Esophagus (tissue), 2 donors: ENCODE results near the gene SYCP3. TPM values are rescaled to one million over a fixed set of nuclear protein-coding genes. Genes with fewer than 3 reads are reported as not detected.
A peak's percentile ranks its signal among the peaks of the same experiment; 100 is the strongest.

Experiments used
- H3K27ac ChIP-seq, 2 donors: one replicate each; pipeline ENCODE4 v1.5.1; 2013; ENCODE audit warnings: low read depth in 2 of 2, mild to moderate bottlenecking in 2 of 2, inconsistent platforms in 1 of 2, low read length in 1 of 2, moderate library complexity in 1 of 2
- H3K27me3 ChIP-seq, 2 donors: one replicate each; pipeline ENCODE4 v1.6.1; 2013; ENCODE audit warnings: low read length in 2 of 2, control low read depth in 1 of 2, mild to moderate bottlenecking in 1 of 2; ENCODE audit not compliant: insufficient read depth in 2 of 2, control insufficient read depth in 1 of 2
- H3K36me3 ChIP-seq, 2 donors: one replicate each; pipeline ENCODE4 v1.6.1; 2013; ENCODE audit warnings: low read length in 1 of 2; ENCODE audit not compliant: control insufficient read depth in 2 of 2, insufficient read depth in 2 of 2
- H3K4me1 ChIP-seq, 2 donors: one replicate each; pipeline ENCODE4 v1.6.1; 2013; ENCODE audit warnings: low read length in 1 of 2; ENCODE audit not compliant: control insufficient read depth in 2 of 2, insufficient read depth in 2 of 2
- H3K4me3 ChIP-seq, 2 donors: one replicate each; pipeline ENCODE4 v1.5.1; 2013; ENCODE audit warnings: low read length in 2 of 2, mild to moderate bottlenecking in 2 of 2, low read depth in 1 of 2, moderate library complexity in 1 of 2
- H3K9me3 ChIP-seq, 2 donors: one replicate each; pipeline ENCODE4 v1.6.1; 2013; ENCODE audit warnings: mild to moderate bottlenecking in 2 of 2, low read depth in 1 of 2, low read length in 1 of 2, moderate library complexity in 1 of 2; ENCODE audit not compliant: control insufficient read depth in 2 of 2, insufficient read depth in 1 of 2
- WGBS, 2 donors: extraction: QIAGEN DNeasy Blood & Tissue Kit; methylation state at CpG; one replicate each; pipeline ENCODE4 v1.1.7; 2013; 5-methylcytosine and 5-hydroxymethylcytosine counted together
- polyA plus RNA-seq, 2 donors: library from polyadenylated mRNA; stranded (reverse); fragments of 200-250 nt; gene quantifications; one replicate each; pipeline ENCODE4 v1.2.3, GENCODE V29; 2013
- donor health status: healthy with polysubstance abuse.
- donor health status: Bipolar disorder and iron deficiency.

Gene SYCP3
- polyA plus RNA-seq, 2 donors: 0.07 to 0.33 TPM

GRCh38 chr12:101763246-101763931, 24.1 kb upstream of the SYCP3 start:
- no peaks in the 10 kb centered on the region for H3K27me3 ChIP-seq
- peaks cover 2% of the 10 kb centered on the region in 2 donors for H3K36me3 ChIP-seq
- WGBS, 2 donors: 72 to 77% methylated on average over 6 of the region's 6 CpGs
- H3K4me1 ChIP-seq: peaks cover 0 to 7% of the 10 kb centered on the region in 2 donors
- H3K4me3 ChIP-seq: no peak overlapping the region
- H3K27ac ChIP-seq: peak overlapping the region; percentile 60 to 78
- no peaks in the 10 kb centered on the region for H3K9me3 ChIP-seq

- WGBS, 2 donors: 92 to 94% methylated on average over 4 of the region's 4 CpGs
- H3K4me1 ChIP-seq: peaks cover 0 to 7% of the 10 kb centered on the region in 2 donors
- H3K27ac ChIP-seq: no peak overlapping the region
- H3K9me3 ChIP-seq: no peaks in the 10 kb centered on the region
- H3K36me3 ChIP-seq: peaks cover 0 to 2% of the 10 kb centered on the region in 2 donors
- H3K27me3 ChIP-seq: no peaks in the 10 kb centered on the region
- H3K4me3 ChIP-seq: no peak overlapping the region
These were observed 22.5 kb upstream of the SYCP3 start for GRCh38 chr12:101761781-101762180.

GRCh38 chr12:101761350-101761749, 22.1 kb upstream of the SYCP3 start:
- Histone ChIP-seq H3K4me1 (peaks cover 0 to 7% of the 10 kb centered on the region in 2 donors), H3K4me3 (no peak overlapping the region), H3K27ac (no peak overlapping the region), H3K27me3 (no peaks in the 10 kb centered on the region), H3K9me3 (no peaks in the 10 kb centered on the region), H3K36me3 (peaks cover 0 to 2% of the 10 kb centered on the region in 2 donors)
- 56 to 60% methylated on average over 5 of the region's 5 CpGs for WGBS, 2 donors

DNA sequence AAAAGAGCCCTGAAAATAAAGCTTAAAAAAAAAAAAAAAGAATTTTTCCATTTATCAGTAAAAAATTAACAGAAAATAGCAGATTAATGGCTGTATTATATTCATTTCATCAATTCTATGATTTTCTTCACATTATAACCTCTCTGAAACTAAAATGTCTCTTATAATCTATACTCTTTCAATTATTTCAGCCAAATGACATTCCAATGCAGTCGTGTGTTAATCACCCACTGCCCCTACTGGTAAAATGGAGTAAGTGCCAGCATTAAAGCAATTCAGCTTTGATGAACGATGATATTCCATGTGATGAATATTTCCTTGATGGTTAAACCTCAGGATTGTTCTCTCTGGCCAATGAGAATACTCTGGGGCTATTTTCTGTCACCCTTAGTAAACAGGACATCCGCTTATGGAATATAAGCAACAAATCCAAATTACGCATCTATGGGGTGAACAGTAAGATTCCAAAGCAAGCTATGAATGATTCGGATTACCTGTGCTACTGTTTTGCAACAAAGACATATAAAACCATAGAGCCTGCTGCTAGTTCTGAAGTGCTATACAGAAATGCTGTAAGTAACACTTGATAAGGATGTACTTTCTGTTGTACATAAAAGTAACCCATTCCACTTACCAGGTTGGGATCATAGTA, 20.3 kb upstream of the SYCP3 start:
- peaks cover 0 to 2% of the 10 kb centered on the region in 2 donors for H3K36me3 ChIP-seq

GRCh38 chr12:101750152-101750551, 10.9 kb upstream of the SYCP3 start:
- peaks cover 0 to 9% of the 10 kb centered on the region in 2 donors for H3K36me3 ChIP-seq
- H3K27me3 ChIP-seq: no peaks in the 10 kb centered on the region
- 93% methylated on average over 4 of the region's 4 CpGs for WGBS, 2 donors
- no peak overlapping the region for H3K4me3 ChIP-seq
- H3K4me1 ChIP-seq: no peaks in the 10 kb centered on the region
- no peak overlapping the region for H3K27ac ChIP-seq
- no peaks in the 10 kb centered on the region for H3K9me3 ChIP-seq

More for the DNA sequence above, 20.3 kb upstream of the SYCP3 start:
- peaks cover 0 to 5% of the 10 kb centered on the region in 2 donors for H3K4me1 ChIP-seq
- no peak overlapping the region for H3K27ac ChIP-seq
- no peaks in the 10 kb centered on the region for H3K9me3 ChIP-seq
- no peak overlapping the region for H3K4me3 ChIP-seq
- 57 to 63% methylated on average over 5 of the region's 5 CpGs for WGBS, 2 donors
- no peaks in the 10 kb centered on the region for H3K27me3 ChIP-seq

GRCh38 chr12:101749657-101750056, 10.4 kb upstream of the SYCP3 start:
- 82 to 83% methylated on average over 4 of the region's 4 CpGs for WGBS, 2 donors
- Histone ChIP-seq H3K9me3 (no peaks in the 10 kb centered on the region), H3K4me1 (no peaks in the 10 kb centered on the region), H3K4me3 (no peak overlapping the region), H3K36me3 (peaks cover 3 to 9% of the 10 kb centered on the region in 2 donors), H3K27ac (no peak overlapping the region), H3K27me3 (no peaks in the 10 kb centered on the region)

DNA sequence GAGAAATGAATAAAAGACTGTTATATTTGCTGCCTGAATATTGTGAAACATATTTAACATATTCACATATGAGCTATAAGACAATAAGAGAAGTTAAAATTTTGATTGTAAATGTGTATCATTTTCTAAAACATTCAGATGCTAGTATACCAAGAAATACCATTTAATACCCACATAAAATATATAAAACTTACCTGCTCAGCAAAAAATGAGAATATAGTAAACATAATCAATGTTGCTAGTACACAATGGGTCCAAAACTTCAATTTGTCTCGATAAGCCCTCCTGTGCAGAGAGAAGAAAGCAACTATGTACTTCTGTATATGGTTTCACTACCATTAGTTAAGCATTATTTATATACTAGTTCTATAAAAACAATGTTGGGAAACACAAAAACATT, 9.6 kb upstream of the SYCP3 start:
- Histone ChIP-seq H3K9me3 (no peaks in the 10 kb centered on the region), H3K4me1 (no peaks in the 10 kb centered on the region), H3K36me3 (peaks cover 10 to 14% of the 10 kb centered on the region in 2 donors), H3K4me3 (no peak overlapping the region), H3K27ac (no peak overlapping the region), H3K27me3 (no peaks in the 10 kb centered on the region)
- 94 to 98% methylated on average over 1 of the region's 1 CpG for WGBS, 2 donors

- Histone ChIP-seq H3K36me3 (peaks cover 14 to 16% of the 10 kb centered on the region in 2 donors), H3K27me3 (no peaks in the 10 kb centered on the region), H3K9me3 (no peaks in the 10 kb centered on the region), H3K4me3 (no peak overlapping the region), H3K4me1 (no peaks in the 10 kb centered on the region), H3K27ac (no peak overlapping the region)
- 64 to 72% methylated on average over 1 of the region's 1 CpG for WGBS, 2 donors
These were observed 8.4 kb upstream of the SYCP3 start for GRCh38 chr12:101747697-101748096.

DNA sequence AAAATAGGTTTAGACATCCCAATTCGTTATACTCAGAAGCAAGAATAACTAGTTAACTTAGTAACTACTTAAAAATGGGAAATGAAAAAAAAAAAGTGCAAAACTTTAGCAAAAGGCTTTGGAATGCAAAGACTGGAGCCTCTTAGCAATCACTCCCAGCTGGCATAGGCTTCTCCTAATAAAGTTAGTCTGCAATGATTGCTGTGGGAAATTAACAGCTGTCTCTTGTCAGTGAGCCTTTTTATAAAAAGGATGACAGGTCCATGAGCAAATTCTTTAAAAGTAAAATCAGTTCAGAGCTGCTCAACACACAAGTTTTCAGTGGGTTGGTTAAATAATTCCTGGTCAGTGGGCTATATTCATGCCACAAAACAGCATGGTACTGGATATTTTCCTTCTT, 7.4 kb upstream of the SYCP3 start:
- Histone ChIP-seq H3K27ac (no peak overlapping the region), H3K4me1 (no peaks in the 10 kb centered on the region), H3K9me3 (no peaks in the 10 kb centered on the region), H3K27me3 (no peaks in the 10 kb centered on the region), H3K4me3 (no peak overlapping the region), H3K36me3 (peaks cover 14 to 16% of the 10 kb centered on the region in 2 donors)
- WGBS, 2 donors: 74 to 88% methylated on average over 1 of the region's 1 CpG

GRCh38 chr12:101746196-101746595, 6.9 kb upstream of the SYCP3 start:
- WGBS, 2 donors: 80 to 84% methylated on average over 1 of the region's 1 CpG
- Histone ChIP-seq H3K4me1 (no peaks in the 10 kb centered on the region), H3K27ac (no peak overlapping the region), H3K27me3 (no peaks in the 10 kb centered on the region), H3K9me3 (no peaks in the 10 kb centered on the region), H3K4me3 (no peak overlapping the region), H3K36me3 (peaks cover 14 to 16% of the 10 kb centered on the region in 2 donors)
